ENCODE measurements around the gene MACROD2. TPM values are rescaled to one million over a fixed set of nuclear protein-coding genes. Genes with fewer than 3 reads are reported as not detected.
"Not testable (repeated sequence)": the region's sequence is repeated elsewhere in the genome, so short reads cannot be mapped to it uniquely, and the experiment has no call there.

MACROD2 gene
- total RNA-seq, 1 donor from 2014 or later, result 3.1 TPM

DNA sequence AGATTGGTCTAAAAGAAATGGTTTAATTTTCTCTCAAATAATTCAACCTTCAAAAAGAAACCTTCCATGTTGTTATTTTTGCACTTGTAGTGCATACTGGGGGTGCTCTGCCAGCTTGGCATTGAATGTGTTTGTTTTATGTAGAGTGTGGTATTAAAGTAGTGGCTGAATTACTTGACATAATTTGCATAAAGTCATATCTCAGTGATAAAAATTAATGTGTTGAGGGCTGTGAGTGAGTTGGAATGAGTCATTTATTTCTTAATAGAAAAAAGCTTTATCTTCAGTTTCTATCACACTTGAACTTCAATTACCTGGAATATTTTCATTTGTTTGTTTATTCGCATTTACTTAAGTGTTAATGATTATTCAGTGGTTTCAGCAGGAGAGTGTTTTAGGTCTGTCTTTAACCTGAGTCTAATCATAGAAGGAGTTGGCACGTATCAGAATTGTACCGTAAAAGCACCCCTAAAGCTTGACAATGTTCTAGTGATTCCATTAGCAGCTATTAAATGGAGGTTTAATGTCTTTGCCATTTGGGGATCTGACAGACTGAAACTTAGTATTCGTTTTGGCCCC lies 1143.3 kb downstream of the MACROD2 start:
- Histone ChIP-seq H3K9me3 (ENCODE audit: control insufficient read depth in 3 of 3, low read length in 3 of 3) (no peaks in the 10 kb centered on the region), H3K4me1 (ENCODE audit: control insufficient read depth in 3 of 3, insufficient read depth in 3 of 3, low read length in 3 of 3) (no peaks in the 10 kb centered on the region), H3K27me3 (ENCODE audit: control insufficient read depth in 3 of 3, insufficient read depth in 3 of 3, low read length in 3 of 3) (no peaks in the 10 kb centered on the region), H3K9ac (ENCODE audit: low read depth in 1 of 3, low read length in 3 of 3) (no peak overlapping the region), H3K36me3 (ENCODE audit: control insufficient read depth in 3 of 3, insufficient read depth in 3 of 3, low read length in 3 of 3) (no peaks in the 10 kb centered on the region), H3K27ac (ENCODE audit: low read depth, low read length) (no peak overlapping the region), H3K4me3 (ENCODE audit: low read length in 3 of 3) (no peak overlapping the region)

DNA sequence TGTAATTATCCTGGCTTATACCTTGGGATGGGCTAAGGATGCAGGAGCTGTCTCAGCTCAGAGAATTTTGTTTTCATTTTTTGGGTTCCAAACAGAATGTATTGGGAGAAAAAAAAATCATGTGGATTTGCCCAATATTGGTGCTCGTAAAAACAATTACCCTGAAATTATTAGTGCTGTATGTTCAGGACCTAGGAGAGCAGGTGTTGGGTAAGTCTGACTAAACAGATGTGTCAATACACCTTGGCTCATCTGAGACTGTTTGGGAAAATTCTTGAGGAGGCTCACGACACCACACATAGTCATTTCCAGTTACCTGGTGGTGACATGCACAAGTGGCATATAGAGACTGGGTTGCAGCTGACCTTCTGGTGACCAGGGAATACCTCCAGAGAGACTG lies 1144.2 kb downstream of the MACROD2 start:
- Histone ChIP-seq H3K27me3 (ENCODE audit: control insufficient read depth in 3 of 3, insufficient read depth in 3 of 3, low read length in 3 of 3) (no peaks in the 10 kb centered on the region), H3K4me1 (ENCODE audit: control insufficient read depth in 3 of 3, insufficient read depth in 3 of 3, low read length in 3 of 3) (no peaks in the 10 kb centered on the region), H3K4me3 (ENCODE audit: low read length in 3 of 3) (no peak overlapping the region), H3K9me3 (ENCODE audit: control insufficient read depth in 3 of 3, low read length in 3 of 3) (no peaks in the 10 kb centered on the region), H3K27ac (ENCODE audit: low read depth, low read length) (no peak overlapping the region), H3K9ac (ENCODE audit: low read depth in 1 of 3, low read length in 3 of 3) (no peak overlapping the region), H3K36me3 (ENCODE audit: control insufficient read depth in 3 of 3, insufficient read depth in 3 of 3, low read length in 3 of 3) (no peaks in the 10 kb centered on the region)

DNA sequence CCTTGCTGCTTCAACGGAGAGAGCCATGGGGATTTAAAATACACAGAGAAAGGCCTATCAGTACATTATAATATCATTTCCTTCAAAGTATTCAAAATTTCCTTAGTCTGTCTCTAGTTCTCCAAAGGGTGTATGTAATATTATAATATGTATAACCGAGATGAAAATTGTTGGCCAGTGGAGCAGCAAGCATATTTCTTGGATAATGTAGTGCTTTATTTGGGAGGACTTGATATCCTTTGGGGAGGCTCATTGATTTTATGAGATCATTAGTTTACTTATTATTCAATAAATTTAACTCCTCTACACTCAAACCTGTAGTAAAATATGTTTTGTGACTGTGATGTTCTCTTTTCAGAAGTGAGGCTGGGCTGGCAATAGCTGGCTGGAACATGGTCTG lies 1145.0 kb downstream of the MACROD2 start:
- no peaks in the 10 kb centered on the region for H3K36me3 ChIP-seq (ENCODE audit: control insufficient read depth in 3 of 3, insufficient read depth in 3 of 3, low read length in 3 of 3)
- peaks cover 0 to 3% (median 0%) of the 10 kb centered on the region in 3 donors for H3K4me1 ChIP-seq (ENCODE audit: control insufficient read depth in 3 of 3, insufficient read depth in 3 of 3, low read length in 3 of 3)
- no peaks in the 10 kb centered on the region for H3K27me3 ChIP-seq (ENCODE audit: control insufficient read depth in 3 of 3, insufficient read depth in 3 of 3, low read length in 3 of 3)
- H3K27ac ChIP-seq (ENCODE audit: low read depth, low read length), result no peak overlapping the region
- no peaks in the 10 kb centered on the region for H3K9me3 ChIP-seq (ENCODE audit: control insufficient read depth in 3 of 3, low read length in 3 of 3)
- no peak overlapping the region for H3K4me3 ChIP-seq (ENCODE audit: low read length in 3 of 3)
- no peak overlapping the region for H3K9ac ChIP-seq (ENCODE audit: low read depth in 1 of 3, low read length in 3 of 3)

DNA sequence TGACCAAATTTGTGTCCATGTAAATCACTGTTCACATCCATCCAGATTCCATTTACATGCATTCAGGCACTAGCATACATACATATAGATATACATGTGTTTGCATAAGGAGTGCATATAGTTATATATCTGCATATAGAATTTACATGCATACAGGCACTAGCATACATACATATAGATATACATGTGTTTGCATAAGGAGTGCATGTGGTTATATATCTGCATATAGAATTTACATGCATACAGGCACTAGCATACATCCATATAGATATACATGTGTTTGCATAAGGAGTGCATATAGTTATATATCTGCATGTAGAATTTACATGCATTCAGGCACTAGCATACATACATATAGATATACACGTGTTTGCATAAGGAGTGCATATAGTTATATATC lies 1145.6 kb downstream of the MACROD2 start:
- not testable (repeated sequence) for H3K4me1 ChIP-seq (ENCODE audit: control insufficient read depth in 3 of 3, insufficient read depth in 3 of 3, low read length in 3 of 3); H3K9me3 ChIP-seq (ENCODE audit: control insufficient read depth in 3 of 3, low read length in 3 of 3); H3K36me3 ChIP-seq (ENCODE audit: control insufficient read depth in 3 of 3, insufficient read depth in 3 of 3, low read length in 3 of 3); H3K4me3 ChIP-seq (ENCODE audit: low read length in 3 of 3); H3K27me3 ChIP-seq (ENCODE audit: control insufficient read depth in 3 of 3, insufficient read depth in 3 of 3, low read length in 3 of 3); H3K9ac ChIP-seq (ENCODE audit: low read depth in 1 of 3, low read length in 3 of 3); H3K27ac ChIP-seq (ENCODE audit: low read depth, low read length)

DNA sequence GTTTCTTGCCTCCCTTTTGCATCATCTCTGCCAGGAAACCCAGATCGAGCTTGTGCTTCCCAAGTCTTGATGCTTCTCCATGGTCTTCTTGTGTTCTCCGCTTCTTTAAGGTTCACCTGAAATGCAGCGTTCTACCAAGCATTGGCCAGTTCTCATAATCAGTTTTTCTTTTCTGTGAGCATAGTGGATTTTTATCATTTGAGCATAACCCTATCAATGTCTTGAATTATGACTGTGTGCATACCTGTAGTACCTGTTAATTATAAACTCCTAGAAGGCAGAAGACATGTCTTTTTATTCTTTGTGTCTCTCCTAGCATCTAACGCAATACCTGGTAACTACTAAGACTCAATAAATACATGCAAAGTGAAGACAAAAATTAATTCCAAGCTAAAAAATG lies 1146.5 kb downstream of the MACROD2 start:
- Histone ChIP-seq H3K36me3 (ENCODE audit: control insufficient read depth in 3 of 3, insufficient read depth in 3 of 3, low read length in 3 of 3) (no peaks in the 10 kb centered on the region), H3K4me1 (ENCODE audit: control insufficient read depth in 3 of 3, insufficient read depth in 3 of 3, low read length in 3 of 3) (peaks cover 0 to 3% (median 0%) of the 10 kb centered on the region in 3 donors), H3K4me3 (ENCODE audit: low read length in 3 of 3) (no peak overlapping the region), H3K9ac (ENCODE audit: low read depth in 1 of 3, low read length in 3 of 3) (no peak overlapping the region), H3K27me3 (ENCODE audit: control insufficient read depth in 3 of 3, insufficient read depth in 3 of 3, low read length in 3 of 3) (no peaks in the 10 kb centered on the region), H3K27ac (ENCODE audit: low read depth, low read length) (no peak overlapping the region), H3K9me3 (ENCODE audit: control insufficient read depth in 3 of 3, low read length in 3 of 3) (no peaks in the 10 kb centered on the region)

DNA sequence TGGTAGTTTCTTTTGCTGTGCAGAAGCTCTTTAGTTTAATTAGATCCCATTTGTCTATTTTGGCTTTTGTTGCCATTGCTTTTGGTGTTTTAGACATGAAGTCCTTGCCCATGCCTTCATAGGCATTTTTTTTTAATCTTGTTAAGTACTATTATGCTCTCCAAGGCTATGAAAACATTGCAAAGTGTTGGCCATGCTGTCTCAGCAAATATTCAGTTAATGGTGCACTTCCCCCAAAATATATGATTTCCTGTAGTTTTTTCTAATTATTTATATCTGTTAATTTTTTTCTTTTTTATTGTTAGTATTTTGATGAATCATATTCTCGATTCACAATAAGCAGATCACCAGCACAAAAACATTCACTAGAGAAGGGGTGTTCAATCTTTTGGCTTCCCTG lies 1148.2 kb downstream of the MACROD2 start:
- no peaks in the 10 kb centered on the region for H3K36me3 ChIP-seq (ENCODE audit: control insufficient read depth in 3 of 3, insufficient read depth in 3 of 3, low read length in 3 of 3)
- no peak overlapping the region for H3K4me3 ChIP-seq (ENCODE audit: low read length in 3 of 3)
- H3K9ac ChIP-seq (ENCODE audit: low read depth in 1 of 3, low read length in 3 of 3), result no peak overlapping the region
- H3K9me3 ChIP-seq (ENCODE audit: control insufficient read depth in 3 of 3, low read length in 3 of 3), result no peaks in the 10 kb centered on the region
- peaks cover 0 to 3% (median 0%) of the 10 kb centered on the region in 3 donors for H3K4me1 ChIP-seq (ENCODE audit: control insufficient read depth in 3 of 3, insufficient read depth in 3 of 3, low read length in 3 of 3)
- H3K27ac ChIP-seq (ENCODE audit: low read depth, low read length), result no peak overlapping the region
- no peaks in the 10 kb centered on the region for H3K27me3 ChIP-seq (ENCODE audit: control insufficient read depth in 3 of 3, insufficient read depth in 3 of 3, low read length in 3 of 3)

DNA sequence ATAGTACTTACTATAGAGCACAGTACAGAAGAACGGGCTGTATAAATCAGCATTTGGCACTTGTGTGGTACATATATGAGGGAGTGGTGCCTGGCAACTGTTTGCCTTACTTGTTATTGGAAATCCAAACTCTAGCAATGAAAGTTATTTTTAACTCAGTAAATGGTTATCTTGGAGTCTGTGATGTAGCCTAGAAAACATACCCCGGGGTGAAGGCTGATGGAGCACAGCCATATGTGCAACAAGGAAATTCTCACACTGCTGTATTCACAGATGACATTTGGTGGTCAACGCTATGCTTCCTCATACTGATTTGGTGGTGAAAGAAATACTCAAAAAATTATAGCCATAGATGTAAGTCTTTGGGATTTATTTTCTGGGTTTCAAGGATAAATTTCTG lies 1149.6 kb downstream of the MACROD2 start:
- no peaks in the 10 kb centered on the region for H3K9me3 ChIP-seq (ENCODE audit: control insufficient read depth in 3 of 3, low read length in 3 of 3)
- no peaks in the 10 kb centered on the region for H3K27me3 ChIP-seq (ENCODE audit: control insufficient read depth in 3 of 3, insufficient read depth in 3 of 3, low read length in 3 of 3)
- no peaks in the 10 kb centered on the region for H3K36me3 ChIP-seq (ENCODE audit: control insufficient read depth in 3 of 3, insufficient read depth in 3 of 3, low read length in 3 of 3)
- no peak overlapping the region for H3K27ac ChIP-seq (ENCODE audit: low read depth, low read length)
- peaks cover 0 to 3% (median 0%) of the 10 kb centered on the region in 3 donors for H3K4me1 ChIP-seq (ENCODE audit: control insufficient read depth in 3 of 3, insufficient read depth in 3 of 3, low read length in 3 of 3)
- H3K4me3 ChIP-seq (ENCODE audit: low read length in 3 of 3), result no peak overlapping the region
- no peak overlapping the region for H3K9ac ChIP-seq (ENCODE audit: low read depth in 1 of 3, low read length in 3 of 3)

DNA sequence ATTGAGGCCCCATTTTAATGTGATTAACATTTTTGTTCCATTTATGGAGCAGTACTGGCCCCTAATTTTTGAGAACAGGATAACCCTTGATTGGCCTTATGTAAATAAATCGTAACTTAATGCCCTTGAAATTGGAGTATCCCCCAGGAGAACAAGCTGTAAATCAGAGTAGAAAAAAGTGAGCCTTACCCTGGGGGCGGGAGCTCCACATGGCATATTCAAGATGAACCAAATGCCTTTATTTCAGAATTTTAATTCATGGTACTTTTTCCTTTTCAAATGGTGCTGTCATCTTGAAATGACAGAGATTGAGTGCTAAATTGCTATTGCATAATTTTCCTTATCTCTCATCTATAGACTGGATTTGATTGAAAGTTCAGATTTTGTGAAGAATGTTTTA lies 1151.6 kb downstream of the MACROD2 start:
- Histone ChIP-seq H3K9me3 (ENCODE audit: control insufficient read depth in 3 of 3, low read length in 3 of 3) (no peaks in the 10 kb centered on the region), H3K36me3 (ENCODE audit: control insufficient read depth in 3 of 3, insufficient read depth in 3 of 3, low read length in 3 of 3) (no peaks in the 10 kb centered on the region), H3K9ac (ENCODE audit: low read depth in 1 of 3, low read length in 3 of 3) (no peak overlapping the region), H3K27me3 (ENCODE audit: control insufficient read depth in 3 of 3, insufficient read depth in 3 of 3, low read length in 3 of 3) (no peaks in the 10 kb centered on the region), H3K4me1 (ENCODE audit: control insufficient read depth in 3 of 3, insufficient read depth in 3 of 3, low read length in 3 of 3) (peaks cover 0 to 3% (median 0%) of the 10 kb centered on the region in 3 donors), H3K27ac (ENCODE audit: low read depth, low read length) (no peak overlapping the region), H3K4me3 (ENCODE audit: low read length in 3 of 3) (no peak overlapping the region)

DNA sequence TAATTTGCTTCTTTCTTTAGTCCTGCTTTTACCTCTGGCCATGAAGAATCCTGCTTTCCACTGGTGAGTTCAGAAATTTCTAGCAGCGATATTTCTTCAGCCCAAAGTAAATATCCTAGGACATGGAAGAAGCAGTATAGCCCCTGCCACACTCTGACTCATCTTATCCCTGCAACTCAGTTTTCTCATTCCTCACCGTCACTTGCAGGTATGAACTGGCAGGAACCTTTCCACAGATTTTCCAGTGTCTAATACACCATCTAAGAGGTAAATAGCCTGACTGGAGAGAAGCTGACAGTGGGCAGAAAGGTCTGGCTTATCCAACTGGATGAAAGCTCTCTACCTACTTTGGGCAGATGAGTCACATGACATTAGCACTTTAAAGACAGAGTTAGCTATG lies 1158.8 kb downstream of the MACROD2 start:
- no peak overlapping the region for H3K9ac ChIP-seq (ENCODE audit: low read depth in 1 of 3, low read length in 3 of 3)
- no peaks in the 10 kb centered on the region for H3K27me3 ChIP-seq (ENCODE audit: control insufficient read depth in 3 of 3, insufficient read depth in 3 of 3, low read length in 3 of 3)
- no peaks in the 10 kb centered on the region for H3K4me1 ChIP-seq (ENCODE audit: control insufficient read depth in 3 of 3, insufficient read depth in 3 of 3, low read length in 3 of 3)
- H3K36me3 ChIP-seq (ENCODE audit: control insufficient read depth in 3 of 3, insufficient read depth in 3 of 3, low read length in 3 of 3), result no peaks in the 10 kb centered on the region
- no peaks in the 10 kb centered on the region for H3K9me3 ChIP-seq (ENCODE audit: control insufficient read depth in 3 of 3, low read length in 3 of 3)
- no peak overlapping the region for H3K27ac ChIP-seq (ENCODE audit: low read depth, low read length)
- H3K4me3 ChIP-seq (ENCODE audit: low read length in 3 of 3), result no peak overlapping the region

DNA sequence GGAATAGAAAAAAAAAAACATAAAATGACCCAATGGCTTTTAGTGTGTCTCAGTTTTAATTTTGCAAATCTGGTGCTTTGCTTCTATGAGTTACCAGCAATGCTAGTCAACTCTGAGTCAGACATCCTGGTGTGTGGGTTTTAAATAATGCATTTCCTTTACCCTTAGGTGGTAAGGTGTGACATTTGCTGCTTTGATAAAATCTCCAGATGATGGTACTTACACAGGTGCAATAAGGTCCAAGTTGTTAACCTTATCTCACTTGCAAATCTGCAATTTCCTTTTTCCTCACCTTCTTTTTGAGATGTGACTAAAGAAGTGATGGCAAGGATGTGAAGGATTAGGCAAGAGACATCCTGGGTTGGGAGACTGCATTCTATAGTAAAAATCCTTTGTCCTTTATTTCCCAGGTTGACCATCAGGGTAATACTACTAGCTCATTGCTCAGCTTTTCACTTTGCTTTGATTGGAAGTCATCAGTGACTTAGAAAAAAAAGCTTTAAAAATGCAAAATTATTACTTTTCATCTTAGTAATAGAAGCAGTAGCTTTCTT lies 1160.6 kb downstream of the MACROD2 start:
- no peaks in the 10 kb centered on the region for H3K27me3 ChIP-seq (ENCODE audit: control insufficient read depth in 3 of 3, insufficient read depth in 3 of 3, low read length in 3 of 3)
- no peaks in the 10 kb centered on the region for H3K36me3 ChIP-seq (ENCODE audit: control insufficient read depth in 3 of 3, insufficient read depth in 3 of 3, low read length in 3 of 3)
- H3K9ac ChIP-seq (ENCODE audit: low read depth in 1 of 3, low read length in 3 of 3), result no peak overlapping the region
- H3K27ac ChIP-seq (ENCODE audit: low read depth, low read length), result no peak overlapping the region
- no peaks in the 10 kb centered on the region for H3K4me1 ChIP-seq (ENCODE audit: control insufficient read depth in 3 of 3, insufficient read depth in 3 of 3, low read length in 3 of 3)
- no peaks in the 10 kb centered on the region for H3K9me3 ChIP-seq (ENCODE audit: control insufficient read depth in 3 of 3, low read length in 3 of 3)
- no peak overlapping the region for H3K4me3 ChIP-seq (ENCODE audit: low read length in 3 of 3)

All from skeletal muscle tissue (tissue), 4 donors.